ENCODE results near the gene TLL2. TPM values are rescaled to one million over a fixed set of nuclear protein-coding genes. Genes with fewer than 3 reads are reported as not detected.

TLL2 gene
- total and polyA plus RNA-seq, 11 donors, result 1.8 to 8.6 (median 4.6) TPM

- no peaks in the 10 kb centered on the region for H3K9me3 ChIP-seq
- no peak for ATAC-seq
- TF ChIP-seq POLR2A (IDR thresholded peaks at IDR 0.05) (no peak), CTCF (IDR thresholded peaks at IDR 0.05) (no peak)
- 64 to 83% (median 74%) methylated on average over 2 of the region's 2 CpGs for WGBS, 4 donors
- peaks cover 0 to 17% (median 3%) of the 10 kb centered on the region in 12 donors for H3K4me1 ChIP-seq
- H3K27ac ChIP-seq, result no peak overlapping the region
- H3K4me3 ChIP-seq, result no peak overlapping the region
- no peak for DNase-seq
- peaks cover 0 to 8% (median 0%) of the 10 kb centered on the region in 9 donors for H3K27me3 ChIP-seq
- intact Hi-C loops (cut with DNase I), result no loop called here
- H3K36me3 ChIP-seq, result no peaks in the 10 kb centered on the region
These were observed 6.7 kb downstream of the TLL2 start for GRCh38 chr10:96507044-96507443.

- H3K4me3 ChIP-seq, result no peak overlapping the region
- peak overlapping the region in 7 of 12 donors; percentile 1 to 69 (median 52) for H3K27ac ChIP-seq
These were observed 8.3 kb downstream of the TLL2 start for GRCh38 chr10:96505150-96506136.

GRCh38 chr10:96502561-96503282 lies 11.0 kb downstream of the TLL2 start:
- 82 to 88% (median 85%) methylated on average over 7 of the region's 7 CpGs for WGBS, 4 donors
- intact Hi-C loops (cut with DNase I), result no loop called here
- H3K4me3 ChIP-seq, result no peak overlapping the region
- peaks cover 0 to 12% (median 2%) of the 10 kb centered on the region in 12 donors for H3K4me1 ChIP-seq
- DNase-seq (no peak), ATAC-seq (no peak)
- no peaks in the 10 kb centered on the region for H3K36me3 ChIP-seq
- no peak overlapping the region for H3K27ac ChIP-seq
- H3K9me3 ChIP-seq, result no peaks in the 10 kb centered on the region
- TF ChIP-seq POLR2A (IDR thresholded peaks at IDR 0.05), result no peak
- TF ChIP-seq CTCF (IDR thresholded peaks at IDR 0.05), result no peak
- no peaks in the 10 kb centered on the region for H3K27me3 ChIP-seq

More at GRCh38 chr10:96505150-96506136, 8.3 kb downstream of the TLL2 start:
- whole genome bisulfite sequencing, 4 donors, result 54 to 61% (median 55%) methylated on average over 12 of the region's 12 CpGs
- intact Hi-C loops (cut with DNase I), result no loop called here
- peaks cover 0 to 12% (median 2%) of the 10 kb centered on the region in 12 donors for H3K4me1 ChIP-seq
- ATAC-seq (peak; percentile 38 to 57 (median 50)), DNase-seq (no peak)
- H3K9me3 ChIP-seq, result no peaks in the 10 kb centered on the region
- no peak for TF ChIP-seq POLR2A (IDR thresholded peaks at IDR 0.05)
- no peak for TF ChIP-seq CTCF (IDR thresholded peaks at IDR 0.05)
- H3K27me3 ChIP-seq, result no peaks in the 10 kb centered on the region
- H3K36me3 ChIP-seq, result no peaks in the 10 kb centered on the region

- no peaks in the 10 kb centered on the region for H3K36me3 ChIP-seq
- no peaks in the 10 kb centered on the region for H3K9me3 ChIP-seq
- intact Hi-C loops (cut with DNase I), result no loop called here
- peaks cover 0 to 12% (median 2%) of the 10 kb centered on the region in 12 donors for H3K4me1 ChIP-seq
- TF ChIP-seq POLR2A (IDR thresholded peaks at IDR 0.05) (no peak), CTCF (IDR thresholded peaks at IDR 0.05) (no peak)
- WGBS, 4 donors, result 68 to 81% (median 78%) methylated on average over 4 of the region's 4 CpGs
- ATAC-seq (no peak), DNase-seq (no peak)
- H3K4me3 ChIP-seq, result no peak overlapping the region
- no peaks in the 10 kb centered on the region for H3K27me3 ChIP-seq
- H3K27ac ChIP-seq, result no peak overlapping the region
These were observed 11.7 kb downstream of the TLL2 start for GRCh38 chr10:96501985-96502384.
